ENCODE results near the gene ARHGAP26. TPM values are rescaled to one million over a fixed set of nuclear protein-coding genes. Genes with fewer than 3 reads are reported as not detected.

Gene ARHGAP26
- polyA plus RNA-seq, 3 donors = 26.5 to 56.8 (median 28.7) TPM

DNA sequence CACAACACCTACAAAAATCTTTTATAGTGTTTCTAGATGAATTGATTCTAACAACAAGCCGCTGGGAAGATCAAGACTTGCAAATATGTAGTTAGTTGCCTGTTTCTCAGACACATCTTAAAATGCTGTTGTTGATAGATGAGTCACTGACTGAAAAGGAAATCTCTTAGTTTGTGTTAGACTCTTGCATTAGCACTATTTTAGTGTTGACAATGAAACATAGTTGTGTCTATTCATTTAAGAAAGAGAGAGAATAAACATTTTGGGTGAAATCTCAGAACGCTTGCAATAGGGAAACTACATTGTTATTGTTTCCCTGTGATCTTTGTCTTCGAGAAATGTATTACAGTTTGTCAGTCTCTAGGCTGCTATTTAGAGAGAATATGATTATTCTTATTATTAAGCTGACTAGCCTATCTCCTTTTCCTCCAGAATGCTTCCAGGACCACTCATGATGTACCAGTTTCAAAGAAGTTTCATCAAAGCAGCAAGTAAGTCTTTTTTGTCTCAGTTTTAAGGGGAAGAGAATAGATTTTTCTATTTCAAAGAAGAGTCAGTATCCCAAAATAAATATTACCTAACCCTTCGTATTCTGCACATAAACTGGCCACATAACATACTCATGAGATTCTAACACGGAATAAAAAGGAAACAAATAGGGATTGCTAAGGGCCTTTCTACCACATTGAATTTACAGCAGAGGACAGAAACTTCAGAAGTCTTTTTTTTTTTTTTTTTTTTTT lies 285.6 kb downstream of the ARHGAP26 start:
- no peak overlapping the region for H3K4me3 ChIP-seq (replicated peaks in 1 of 3; ENCODE audit: low read depth in 2 of 3, low read length in 3 of 3)
- no peak for TF ChIP-seq CTCF (IDR thresholded peaks at IDR 0.05)
- H3K79me2 ChIP-seq (ENCODE audit: insufficient read depth, low read length) = peaks cover 3% of the 10 kb centered on the region
- peaks cover 43 to 45% of the 10 kb centered on the region in 2 donors for H3K4me1 ChIP-seq (ENCODE audit: control insufficient read depth in 1 of 2, insufficient read depth in 2 of 2, low read length in 2 of 2)
- H3K9ac ChIP-seq (ENCODE audit: insufficient read depth, low read length, poor library complexity, severe bottlenecking) = no peak overlapping the region
- no peaks in the 10 kb centered on the region for H3K27me3 ChIP-seq (ENCODE audit: control insufficient read depth in 2 of 2, insufficient read depth in 2 of 2, low read length in 2 of 2)
- intact Hi-C loops (cut with micrococcal nuclease) = no loop called here
- Mint-ChIP-seq H3K9me3 (no peaks in the 10 kb centered on the region), H3K36me3 (peaks cover 78 to 94% of the 10 kb centered on the region in 2 donors), H3K27ac (peak overlapping the region in 1 of 7 donors; percentile 12), H3K4me3 (no peak overlapping the region), H3K4me1 (peaks cover 64% of the 10 kb centered on the region), H3K27me3 (ENCODE audit: low read depth in 3 of 3) (peaks cover 0 to 8% (median 0%) of the 10 kb centered on the region in 3 donors)
- H4K20me1 ChIP-seq (ENCODE audit: insufficient read depth, low read length) = peaks cover 31% of the 10 kb centered on the region
- H3K36me3 ChIP-seq (replicated peaks in 1 of 2; ENCODE audit: control insufficient read depth in 1 of 2, insufficient read depth in 2 of 2, low read length in 2 of 2) = peaks cover 57 to 89% of the 10 kb centered on the region in 2 donors
- H2AFZ ChIP-seq (ENCODE audit: insufficient read depth, low read depth, low read length, poor library complexity, severe bottlenecking) = no peak overlapping the region
- no CpG with 5 or more reads among the region's 5 CpGs for WGBS (ENCODE audit: insufficient coverage)
- no peak for DNase-seq
- no peak overlapping the region for H3K27ac ChIP-seq (ENCODE audit: low read depth in 1 of 2, low read length in 2 of 2)
- no peak overlapping the region for H3K4me2 ChIP-seq (replicated peaks; ENCODE audit: extremely low read depth, low read length, poor library complexity, severe bottlenecking)
- H3K9me3 ChIP-seq (replicated peaks in 1 of 2; ENCODE audit: control insufficient read depth in 1 of 2, insufficient read depth in 1 of 2, low read length in 2 of 2) = no peaks in the 10 kb centered on the region

GRCh38 chr5:143056339-143056704 lies 286.1 kb downstream of the ARHGAP26 start:
- peaks cover 31% of the 10 kb centered on the region for H4K20me1 ChIP-seq (ENCODE audit: insufficient read depth, low read length)
- H3K79me2 ChIP-seq (ENCODE audit: insufficient read depth, low read length) = peaks cover 3% of the 10 kb centered on the region
- H3K27ac ChIP-seq (ENCODE audit: low read depth in 1 of 2, low read length in 2 of 2) = peak overlapping the region in 1 of 2 donors; percentile 12
- H3K9me3 ChIP-seq (replicated peaks in 1 of 2; ENCODE audit: control insufficient read depth in 1 of 2, insufficient read depth in 1 of 2, low read length in 2 of 2) = no peaks in the 10 kb centered on the region
- Mint-ChIP-seq H3K27me3 (ENCODE audit: low read depth in 3 of 3) (peaks cover 0 to 8% (median 0%) of the 10 kb centered on the region in 3 donors), H3K36me3 (peaks cover 82 to 97% of the 10 kb centered on the region in 2 donors), H3K4me1 (peaks cover 59% of the 10 kb centered on the region), H3K9me3 (no peaks in the 10 kb centered on the region), H3K27ac (no peak overlapping the region), H3K4me3 (no peak overlapping the region)
- H2AFZ ChIP-seq (ENCODE audit: insufficient read depth, low read depth, low read length, poor library complexity, severe bottlenecking) = no peak overlapping the region
- peaks cover 58 to 89% of the 10 kb centered on the region in 2 donors for H3K36me3 ChIP-seq (replicated peaks in 1 of 2; ENCODE audit: control insufficient read depth in 1 of 2, insufficient read depth in 2 of 2, low read length in 2 of 2)
- no peak overlapping the region for H3K4me3 ChIP-seq (replicated peaks in 1 of 3; ENCODE audit: low read depth in 2 of 3, low read length in 3 of 3)
- H3K4me1 ChIP-seq (ENCODE audit: control insufficient read depth in 1 of 2, insufficient read depth in 2 of 2, low read length in 2 of 2) = peaks cover 37 to 39% of the 10 kb centered on the region in 2 donors
- no peak for TF ChIP-seq CTCF (IDR thresholded peaks at IDR 0.05)
- no peaks in the 10 kb centered on the region for H3K27me3 ChIP-seq (ENCODE audit: control insufficient read depth in 2 of 2, insufficient read depth in 2 of 2, low read length in 2 of 2)
- intact Hi-C loops (cut with micrococcal nuclease) = no loop called here
- H3K9ac ChIP-seq (ENCODE audit: insufficient read depth, low read length, poor library complexity, severe bottlenecking) = no peak overlapping the region
- no peak for DNase-seq
- no peak overlapping the region for H3K4me2 ChIP-seq (replicated peaks; ENCODE audit: extremely low read depth, low read length, poor library complexity, severe bottlenecking)
